Tongue (tissue), 2 donors: ENCODE results near the gene FRMPD2. TPM values are rescaled to one million over a fixed set of nuclear protein-coding genes. Genes with fewer than 3 reads are reported as not detected.

ENCODE experiments used
- DNase-seq: peaks from one replicate; pipeline ENCODE4 v3.0.0-alpha.2; 2015
- total RNA-seq: library from RNA; depleted of rRNA; stranded (reverse); fragments of >200 nt; gene quantifications from one replicate; pipeline ENCODE4 v1.2.3, GENCODE V29; 2014

FRMPD2 gene
- not detected for total RNA-seq

- DNase-seq: no peak
Measured at GRCh38 chr10:48274636-48275035, at the start of gene FRMPD2. Gene FRMPD2, minus strand, starts transcription at chr10:48274696. Its CDS starts 129 bp downstream, at chr10:48274567.

- no peak for DNase-seq
Measured at GRCh38 chr10:48322017-48322416, 47.5 kb upstream of the FRMPD2 start.

- DNase-seq: no peak
Measured at GRCh38 chr10:48317321-48317990, 43.0 kb upstream of the FRMPD2 start.

GRCh38 chr10:48316236-48316635, 41.7 kb upstream of the FRMPD2 start:
- no peak for DNase-seq

GRCh38 chr10:48314107-48314506, 39.6 kb upstream of the FRMPD2 start:
- DNase-seq: no peak

GRCh38 chr10:48309711-48310226, 35.3 kb upstream of the FRMPD2 start:
- DNase-seq: no peak

- DNase-seq: no peak
Measured at GRCh38 chr10:48307711-48308018, 33.2 kb upstream of the FRMPD2 start.

- peak; percentile 78 for DNase-seq
Measured at GRCh38 chr10:48306870-48307710, 32.6 kb upstream of the FRMPD2 start.

- peak; percentile 93 for DNase-seq
Measured at GRCh38 chr10:48306265-48306869, 31.9 kb upstream of the FRMPD2 start, which contains the start of gene MAPK8. Gene MAPK8, plus strand, starts transcription at chr10:48306677. Its CDS starts 94,984 bp downstream, at chr10:48401661.

GRCh38 chr10:48305905-48306264, 31.4 kb upstream of the FRMPD2 start:
- no peak for DNase-seq

GRCh38 chr10:48302515-48303476, 28.3 kb upstream of the FRMPD2 start:
- DNase-seq: no peak

- DNase-seq: no peak
Measured at GRCh38 chr10:48300556-48300955, 26.1 kb upstream of the FRMPD2 start.

GRCh38 chr10:48299692-48300091, 25.2 kb upstream of the FRMPD2 start:
- no peak for DNase-seq

GRCh38 chr10:48299066-48299465, 24.6 kb upstream of the FRMPD2 start:
- no peak for DNase-seq

- DNase-seq: no peak
Measured at GRCh38 chr10:48296576-48297098, 22.1 kb upstream of the FRMPD2 start.

- no peak for DNase-seq
Measured at GRCh38 chr10:48294431-48294830, 19.9 kb upstream of the FRMPD2 start.

GRCh38 chr10:48292616-48293015, 18.1 kb upstream of the FRMPD2 start:
- no peak for DNase-seq

GRCh38 chr10:48291190-48291589, 16.7 kb upstream of the FRMPD2 start:
- no peak for DNase-seq

GRCh38 chr10:48290286-48290685, 15.8 kb upstream of the FRMPD2 start:
- no peak for DNase-seq

- peak; percentile 72 for DNase-seq
Measured at GRCh38 chr10:48289501-48290238, 15.2 kb upstream of the FRMPD2 start.

- no peak for DNase-seq
Measured at GRCh38 chr10:48288661-48289060, 14.2 kb upstream of the FRMPD2 start.
